HCT116 (cell line): ENCODE results near the gene COL9A3. TPM values are rescaled to one million over a fixed set of nuclear protein-coding genes. Genes with fewer than 3 reads are reported as not detected.

ENCODE experiments used
- ATAC-seq: fragments of 200-7000 bp; cut with Tn5 transposase; 2 replicates; pipeline ENCODE4 v1.9.1; 2020; ENCODE audit warnings: mild to moderate bottlenecking, moderate library complexity
- BruUV-seq: library from RNA; stranded (reverse); fragments of 400-500 nt; replicated peaks from 2 replicates; lab custom pipeline; 2021; lab: Mats Ljungman, UMichigan
- CTCF ChIA-PET: fragments of 300-600 bp; sonication (Branson Sonifier 250); formaldehyde crosslinking; loops from one replicate; lab custom pipeline; 2021; ENCODE audit warnings: antibody characterized with exemption; lab: Charles Lee
- POLR2A ChIA-PET: fragments of 300-600, 350-600 bp; sonication (Branson Sonifier 250); formaldehyde crosslinking; loops from one replicate; lab custom pipeline; 2021; ENCODE audit warnings: antibody characterized with exemption; lab: Charles Lee
- RAD21 ChIA-PET, 2 experiments: fragments of 300-600 bp; sonication (Branson Sonifier 250); formaldehyde crosslinking; loops; one replicate each; lab custom pipeline; 2023; ENCODE audit warnings: low total read pairs in 2 of 2; ENCODE audit not compliant: uncharacterized antibody in 2 of 2, unreplicated experiment in 2 of 2, low non-redundant PET in 1 of 2; lab: Charles Lee
- DNase-seq: peaks from one replicate; pipeline ENCODE4 v3.0.0-alpha.2; 2010; ENCODE audit warnings: low read depth, low spot score
- H2AFZ ChIP-seq: fragments of 200-600 bp; shearing (Covaris generic), sonication (generic); 2 replicates; pipeline ENCODE4 v1.6.1; 2017; ENCODE audit warnings: low read depth, mixed run types, mixed read lengths, antibody characterized with exemption, low read length; ENCODE audit not compliant: poor library complexity, severe bottlenecking
- H3K27ac ChIP-seq: 2 replicates; pipeline ENCODE4 v1.5.1; 2012; ENCODE audit warnings: low read depth, low read length
- H3K27me3 ChIP-seq: fragments of 200-600 bp; sonication (generic); 2 replicates; pipeline ENCODE4 v1.6.1; 2016; ENCODE audit warnings: mixed run types, low read length, mixed read lengths; ENCODE audit not compliant: insufficient read depth
- H3K36me3 ChIP-seq, 2 experiments: fragments of 200-500 bp in 1 of 2; fragments of 200-600 bp in 1 of 2; sonication (Bioruptor generic) in 1 of 2; sonication (generic) in 1 of 2; 2 replicates each; pipeline versions ENCODE4 v1.5.1 to v1.6.1; 2014 to 2016; ENCODE audit warnings: low read length in 2 of 2, inconsistent platforms in 1 of 2, mixed read lengths in 1 of 2, mixed run types in 1 of 2; ENCODE audit not compliant: insufficient read depth in 2 of 2, control insufficient read depth in 1 of 2
- H3K4me1 ChIP-seq, 2 experiments: fragments of 200-600 bp in 1 of 2; sonication (generic) in 1 of 2; 2 replicates each; pipeline versions ENCODE4 v1.5.1 to v1.6.1; 2012 to 2017; ENCODE audit warnings: low read length in 2 of 2, inconsistent platforms in 1 of 2, mild to moderate bottlenecking in 1 of 2, mixed read lengths in 1 of 2, mixed run types in 1 of 2, moderate library complexity in 1 of 2; ENCODE audit not compliant: insufficient read depth in 2 of 2, control insufficient read depth in 1 of 2
- H3K4me2 ChIP-seq: fragments of 200-600 bp; sonication (generic); 2 replicates; pipeline ENCODE4 v1.6.1; 2017; ENCODE audit warnings: mixed run types, low read length, mixed read lengths
- H3K4me3 ChIP-seq, 2 experiments: fragments of 200-600 bp in 1 of 2; sonication (generic) in 1 of 2; replicated peaks in 1 of 2; 2 replicates each; pipeline ENCODE4 v1.5.1; 2011 to 2016; ENCODE audit warnings: low read length in 2 of 2, control low read depth in 1 of 2, low read depth in 1 of 2, mild to moderate bottlenecking in 1 of 2, mixed read lengths in 1 of 2, mixed run types in 1 of 2
- H3K79me2 ChIP-seq: fragments of 200-600 bp; sonication (generic); 2 replicates; pipeline ENCODE4 v1.6.1; 2017; ENCODE audit warnings: mild to moderate bottlenecking, mixed run types, low read length, moderate library complexity, mixed read lengths; ENCODE audit not compliant: insufficient read depth
- H3K9ac ChIP-seq: fragments of 200-600 bp; sonication (generic); 2 replicates; pipeline ENCODE4 v1.6.1; 2016; ENCODE audit warnings: low read length, mixed read lengths
- H3K9me2 ChIP-seq: fragments of 200-600 bp; sonication (generic), shearing (Covaris generic); 2 replicates; pipeline ENCODE4 v1.6.1; 2017; ENCODE audit warnings: mixed run types, mild to moderate bottlenecking, moderate library complexity; ENCODE audit not compliant: insufficient read depth
- H3K9me3 ChIP-seq, 2 experiments: fragments of 200-500 bp in 1 of 2; fragments of 200-600 bp in 1 of 2; sonication (Bioruptor generic) in 1 of 2; sonication (generic) in 1 of 2; 2 replicates each; pipeline ENCODE4 v1.6.1; 2014 to 2017; ENCODE audit warnings: low read length in 2 of 2, mixed read lengths in 2 of 2, inconsistent platforms in 1 of 2, low read depth in 1 of 2, mild to moderate bottlenecking in 1 of 2, mixed run types in 1 of 2, moderate library complexity in 1 of 2; ENCODE audit not compliant: control insufficient read depth in 1 of 2, insufficient read depth in 1 of 2
- H4K20me1 ChIP-seq: fragments of 200-600 bp; sonication (generic), shearing (Covaris generic); 2 replicates; pipeline ENCODE4 v1.6.1; 2017; ENCODE audit warnings: mixed run types, mild to moderate bottlenecking, moderate library complexity; ENCODE audit not compliant: insufficient read depth
- CBX3 ChIP-seq: IDR thresholded peaks from 2 replicates; pipeline ENCODE4 v1.6.1; 2012; ENCODE audit warnings: low read depth
- EZH2phosphoT487 ChIP-seq: fragments of 200-600 bp; IDR thresholded peaks from 2 replicates; pipeline ENCODE4 v1.6.1; 2018; ENCODE audit warnings: antibody characterized with exemption, borderline replicate concordance
- FOSL1 ChIP-seq: IDR thresholded peaks from 2 replicates; pipeline ENCODE4 v1.6.1; 2012; ENCODE audit warnings: low read depth
- POLR2A ChIP-seq: IDR thresholded peaks from 2 replicates; pipeline ENCODE4 v1.7.0; 2011; ENCODE audit warnings: borderline replicate concordance; ENCODE audit not compliant: insufficient read depth, insufficient read length; ENCODE audit errors: extremely low read depth
- POLR2AphosphoS5 ChIP-seq: IDR thresholded peaks from 2 replicates; pipeline ENCODE4 v1.6.1; 2011; ENCODE audit warnings: mild to moderate bottlenecking, low read depth, low read length, moderate library complexity
- RAD21 ChIP-seq: IDR thresholded peaks from 2 replicates; pipeline ENCODE4 v1.6.1; 2012; ENCODE audit warnings: low read depth, mild to moderate bottlenecking
- SP1 ChIP-seq: IDR thresholded peaks from 2 replicates; pipeline ENCODE4 v1.6.1; 2012; ENCODE audit warnings: low read depth
- SRF ChIP-seq: IDR thresholded peaks from 2 replicates; pipeline ENCODE4 v1.6.1; 2012; ENCODE audit warnings: low read depth
- ZNF274 ChIP-seq: fragments of 200-500 bp; sonication (Bioruptor generic); IDR thresholded peaks from 2 replicates; pipeline ENCODE4 v1.6.1; 2014; ENCODE audit warnings: mild to moderate bottlenecking, low read depth, low read length, inconsistent platforms
- intact Hi-C: fragments of 100-400 bp; cut with micrococcal nuclease; formaldehyde crosslinking; loops from 2 replicates; pipeline ENCODE4 v1.10.0; 2022
- total RNA-seq: library from RNA; stranded (reverse); gene quantifications from one replicate; pipeline ENCODE4 v1.2.1, GENCODE V29; 2021; ENCODE audit not compliant: unreplicated experiment
- TF ChIP-seq, protein P1 (sequence below): IDR thresholded peaks from 2 replicates; pipeline ENCODE4 v1.6.1; 2011; ENCODE audit warnings: mild to moderate bottlenecking, low read length, moderate library complexity; ENCODE audit not compliant: insufficient replicate concordance; ENCODE audit errors: extremely low read depth
- TF ChIP-seq, protein P2 (sequence below): IDR thresholded peaks from 2 replicates; pipeline ENCODE4 v1.6.1; 2012
- TF ChIP-seq, protein P3 (sequence below), 3 experiments: fragments of 200-600 bp in 1 of 3; sonication (generic) in 1 of 3; IDR thresholded peaks in 2 of 3; conservative IDR thresholded peaks in 1 of 3; 2 replicates each; pipeline ENCODE4 v1.5.1; 2012 to 2017; ENCODE audit warnings: low read depth in 2 of 3, low read length in 2 of 3, antibody characterized with exemption in 1 of 3, borderline replicate concordance in 1 of 3, control low read depth in 1 of 3, mild to moderate bottlenecking in 1 of 3, mixed read lengths in 1 of 3, mixed run types in 1 of 3, moderate library complexity in 1 of 3; ENCODE audit not compliant: insufficient read depth in 1 of 3

The COL9A3 gene
- total RNA-seq, 1 experiment from 2014 or later = 29.7 TPM

DNA sequence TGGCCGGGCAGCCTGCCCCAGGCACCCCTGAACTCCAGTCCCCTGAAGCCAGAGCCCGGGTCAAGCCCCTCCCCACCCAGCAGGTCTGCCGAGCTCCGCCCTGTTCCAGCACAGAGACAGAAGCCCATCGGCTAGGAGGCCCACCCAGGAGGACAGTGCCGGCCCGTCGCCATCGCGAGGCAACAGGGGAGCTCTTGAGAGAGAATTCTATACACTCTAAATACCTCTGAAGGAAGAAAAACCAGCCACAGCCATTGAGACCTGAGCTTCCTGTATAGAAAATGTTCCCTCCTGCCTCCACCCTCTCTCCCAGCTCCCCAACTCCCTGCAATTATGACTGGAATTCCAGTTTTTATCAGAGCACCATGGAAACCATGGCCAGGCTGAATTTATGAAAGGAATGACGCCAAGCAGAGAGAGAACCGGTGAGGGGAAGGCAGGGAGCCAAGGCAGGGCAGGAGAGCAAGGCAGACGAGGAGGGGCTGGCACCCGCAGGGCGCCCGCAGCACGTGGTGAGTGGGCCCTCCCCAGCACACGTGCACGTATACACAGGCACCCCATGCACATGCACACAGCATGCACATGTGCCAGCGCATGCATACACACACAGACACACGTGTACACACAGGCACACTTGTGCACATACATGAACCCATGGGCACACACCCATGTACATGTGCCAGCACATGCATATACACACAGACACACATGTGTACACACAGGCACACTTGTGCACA, 48.1 kb upstream of the COL9A3 start:
- no peaks in the 10 kb centered on the region for H3K9me2 ChIP-seq
- no TSS peak for BruUV-seq
- no peaks in the 10 kb centered on the region for H3K27me3 ChIP-seq
- RAD21 ChIA-PET = no interaction called here
- H3K9me3 ChIP-seq = no peaks in the 10 kb centered on the region
- peaks cover 10 to 32% of the 10 kb centered on the region in 2 experiments; a peak in 3 of 4 replicates for H3K4me1 ChIP-seq
- CTCF ChIA-PET = no interaction called here
- POLR2A ChIA-PET = no interaction called here
- H3K27ac ChIP-seq = no peak overlapping the region
- H3K4me2 ChIP-seq = no peak overlapping the region
- no peaks in the 10 kb centered on the region for H3K79me2 ChIP-seq
- intact Hi-C loops = no loop called here
- no peaks in the 10 kb centered on the region for H3K36me3 ChIP-seq
- DNase-seq (no peak), ATAC-seq (no peak)
- H4K20me1 ChIP-seq = no peaks in the 10 kb centered on the region
- H2AFZ ChIP-seq = no peak overlapping the region
- no peak overlapping the region for H3K9ac ChIP-seq
- H3K4me3 ChIP-seq = no peak overlapping the region
- no peak for TF ChIP-seq SP1
- no peak for TF ChIP-seq FOSL1
- no peak for TF ChIP-seq SRF
- no peak for TF ChIP-seq POLR2A
- TF ChIP-seq EZH2phosphoT487 = no peak
- TF ChIP-seq CBX3 = no peak
- TF ChIP-seq, protein P1, sequence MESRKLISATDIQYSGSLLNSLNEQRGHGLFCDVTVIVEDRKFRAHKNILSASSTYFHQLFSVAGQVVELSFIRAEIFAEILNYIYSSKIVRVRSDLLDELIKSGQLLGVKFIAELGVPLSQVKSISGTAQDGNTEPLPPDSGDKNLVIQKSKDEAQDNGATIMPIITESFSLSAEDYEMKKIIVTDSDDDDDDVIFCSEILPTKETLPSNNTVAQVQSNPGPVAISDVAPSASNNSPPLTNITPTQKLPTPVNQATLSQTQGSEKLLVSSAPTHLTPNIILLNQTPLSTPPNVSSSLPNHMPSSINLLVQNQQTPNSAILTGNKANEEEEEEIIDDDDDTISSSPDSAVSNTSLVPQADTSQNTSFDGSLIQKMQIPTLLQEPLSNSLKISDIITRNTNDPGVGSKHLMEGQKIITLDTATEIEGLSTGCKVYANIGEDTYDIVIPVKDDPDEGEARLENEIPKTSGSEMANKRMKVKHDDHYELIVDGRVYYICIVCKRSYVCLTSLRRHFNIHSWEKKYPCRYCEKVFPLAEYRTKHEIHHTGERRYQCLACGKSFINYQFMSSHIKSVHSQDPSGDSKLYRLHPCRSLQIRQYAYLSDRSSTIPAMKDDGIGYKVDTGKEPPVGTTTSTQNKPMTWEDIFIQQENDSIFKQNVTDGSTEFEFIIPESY = no peak
- TF ChIP-seq RAD21 = no peak
- TF ChIP-seq, protein P2, sequence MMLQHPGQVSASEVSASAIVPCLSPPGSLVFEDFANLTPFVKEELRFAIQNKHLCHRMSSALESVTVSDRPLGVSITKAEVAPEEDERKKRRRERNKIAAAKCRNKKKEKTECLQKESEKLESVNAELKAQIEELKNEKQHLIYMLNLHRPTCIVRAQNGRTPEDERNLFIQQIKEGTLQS = no peak
- TF ChIP-seq, protein P3, sequence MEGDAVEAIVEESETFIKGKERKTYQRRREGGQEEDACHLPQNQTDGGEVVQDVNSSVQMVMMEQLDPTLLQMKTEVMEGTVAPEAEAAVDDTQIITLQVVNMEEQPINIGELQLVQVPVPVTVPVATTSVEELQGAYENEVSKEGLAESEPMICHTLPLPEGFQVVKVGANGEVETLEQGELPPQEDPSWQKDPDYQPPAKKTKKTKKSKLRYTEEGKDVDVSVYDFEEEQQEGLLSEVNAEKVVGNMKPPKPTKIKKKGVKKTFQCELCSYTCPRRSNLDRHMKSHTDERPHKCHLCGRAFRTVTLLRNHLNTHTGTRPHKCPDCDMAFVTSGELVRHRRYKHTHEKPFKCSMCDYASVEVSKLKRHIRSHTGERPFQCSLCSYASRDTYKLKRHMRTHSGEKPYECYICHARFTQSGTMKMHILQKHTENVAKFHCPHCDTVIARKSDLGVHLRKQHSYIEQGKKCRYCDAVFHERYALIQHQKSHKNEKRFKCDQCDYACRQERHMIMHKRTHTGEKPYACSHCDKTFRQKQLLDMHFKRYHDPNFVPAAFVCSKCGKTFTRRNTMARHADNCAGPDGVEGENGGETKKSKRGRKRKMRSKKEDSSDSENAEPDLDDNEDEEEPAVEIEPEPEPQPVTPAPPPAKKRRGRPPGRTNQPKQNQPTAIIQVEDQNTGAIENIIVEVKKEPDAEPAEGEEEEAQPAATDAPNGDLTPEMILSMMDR (IDR thresholded peaks at IDR 0.05 in 2 of 3, conservative IDR thresholded peaks at IDR 0.05 in 1 of 3; ENCODE audit: borderline replicate concordance in 1 of 3, insufficient read depth in 1 of 3, low read depth in 2 of 3, low read length in 2 of 3) = no peak
- no peak for TF ChIP-seq ZNF274
- no peak for TF ChIP-seq POLR2AphosphoS5
